DOHH2 (cell line): ENCODE data around the gene PAPOLA.

Experiments
- H3F3A ChIP-seq: fragments of 200-600 bp; sonication (generic), shearing (Covaris generic); 2 replicates; pipeline ENCODE4 v1.6.0; 2016; ENCODE audit warnings: antibody characterized with exemption, mild to moderate bottlenecking; ENCODE audit not compliant: control insufficient read depth, insufficient read depth
- H3K27ac ChIP-seq: fragments of 200-600 bp; sonication (generic); 2 replicates; pipeline ENCODE4 v1.5.1; 2014; ENCODE audit warnings: low read depth, mild to moderate bottlenecking, low read length, moderate library complexity
- H3K27me3 ChIP-seq: fragments of 200-600 bp; sonication (generic); 2 replicates; pipeline ENCODE4 v1.6.1; 2014; ENCODE audit warnings: mild to moderate bottlenecking, low read length, mixed read lengths; ENCODE audit not compliant: control insufficient read depth
- H3K36me3 ChIP-seq: fragments of 200-600 bp; sonication (generic); 2 replicates; pipeline ENCODE4 v1.6.1; 2014; ENCODE audit warnings: mild to moderate bottlenecking, low read length, moderate library complexity, mixed read lengths; ENCODE audit not compliant: control insufficient read depth
- H3K4me1 ChIP-seq: fragments of 200-600 bp; sonication (generic); 2 replicates; pipeline ENCODE4 v1.6.1; 2014; ENCODE audit warnings: mild to moderate bottlenecking, low read length, mixed read lengths; ENCODE audit not compliant: control insufficient read depth
- H3K4me2 ChIP-seq: fragments of 200-600 bp; sonication (generic); 2 replicates; pipeline ENCODE4 v1.6.0; 2014; ENCODE audit warnings: mild to moderate bottlenecking, low read length, moderate library complexity
- H3K4me3 ChIP-seq: fragments of 200-600 bp; sonication (generic); 2 replicates; pipeline ENCODE4 v1.5.1; 2014; ENCODE audit warnings: mild to moderate bottlenecking, low read length, mixed read lengths
- H3K79me2 ChIP-seq: fragments of 200-600 bp; sonication (generic); 2 replicates; pipeline ENCODE4 v1.6.1; 2014; ENCODE audit warnings: mild to moderate bottlenecking, low read length, mixed read lengths; ENCODE audit not compliant: control insufficient read depth
- H3K9me2 ChIP-seq: fragments of 200-600 bp; sonication (generic); replicated peaks from 2 replicates; pipeline ENCODE4 v1.6.1; 2014; ENCODE audit warnings: mild to moderate bottlenecking, low read length, mixed read lengths; ENCODE audit not compliant: control insufficient read depth
- H3K9me3 ChIP-seq: fragments of 200-600 bp; sonication (generic); 2 replicates; pipeline ENCODE4 v1.6.1; 2014; ENCODE audit warnings: antibody characterized with exemption, low read length, mixed read lengths; ENCODE audit not compliant: control insufficient read depth, insufficient read depth
- H4K20me1 ChIP-seq: fragments of 200-600 bp; sonication (generic); 2 replicates; pipeline ENCODE4 v1.6.0; 2014; ENCODE audit warnings: low read depth, mild to moderate bottlenecking, antibody characterized with exemption, low read length, moderate library complexity; ENCODE audit not compliant: control insufficient read depth, insufficient read depth
- EZH2phosphoT487 ChIP-seq: fragments of 200-600 bp; sonication (generic); IDR thresholded peaks from 2 replicates; pipeline ENCODE4 v1.6.1; 2017; ENCODE audit warnings: borderline replicate concordance, mild to moderate bottlenecking, antibody characterized with exemption, low read length, moderate library complexity, mixed read lengths
- TF ChIP-seq, protein P1 (sequence below): fragments of 200-600 bp; sonication (generic); IDR thresholded peaks from one replicate; pipeline ENCODE4 v1.5.1; 2014; ENCODE audit warnings: antibody characterized with exemption, mild to moderate bottlenecking, low read depth, low read length; ENCODE audit not compliant: poor library complexity, severe bottlenecking

Gene PAPOLA

DNA sequence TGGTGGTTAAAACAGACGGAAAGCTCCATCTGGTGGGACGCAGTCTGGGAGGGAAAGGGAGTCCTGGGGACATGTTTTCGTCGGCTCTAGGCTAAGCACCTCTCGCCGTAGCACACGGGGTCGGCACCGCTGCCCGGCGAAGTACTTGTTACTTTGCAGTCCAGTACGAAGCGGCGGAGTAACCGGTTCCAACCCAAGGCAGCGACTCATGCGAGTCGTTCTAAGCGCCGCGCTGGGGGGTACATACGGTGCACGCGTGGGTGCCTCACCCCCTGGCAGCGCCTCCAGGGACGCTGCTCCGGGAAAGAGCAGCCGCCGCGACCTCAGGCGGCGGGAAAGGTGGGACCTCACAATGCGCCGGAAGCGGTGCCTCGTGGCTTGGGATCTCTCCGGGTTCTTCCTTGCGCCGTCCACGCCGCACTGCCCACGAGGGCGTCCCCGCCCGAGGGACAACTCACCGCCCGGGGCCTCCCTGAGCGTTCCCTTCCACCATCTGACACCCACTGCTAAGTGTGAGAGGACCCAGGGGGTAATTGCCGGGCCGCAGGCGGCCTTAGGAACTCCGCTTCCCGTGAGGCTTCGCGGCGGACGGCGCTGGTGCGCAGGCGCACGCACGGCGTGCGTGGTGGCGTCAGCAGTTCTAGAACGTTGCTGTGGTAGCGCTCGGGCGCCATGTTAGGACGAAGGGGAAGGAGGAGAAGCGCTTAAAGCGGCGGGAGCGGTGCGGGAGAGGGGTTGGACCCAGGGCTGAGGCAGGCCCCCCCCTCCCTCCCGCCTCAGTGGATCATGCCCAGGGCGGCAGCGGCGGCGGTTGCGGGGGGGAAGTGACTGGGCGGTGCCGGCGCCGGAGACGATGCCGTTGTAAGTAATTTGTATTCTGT, at the start of gene PAPOLA:
Gene PAPOLA (plus strand): TSS at position 643 of the 881 bp plus-strand sequence. CDS start 211 bp downstream, at position 854.
- no peak for TF ChIP-seq EZH2phosphoT487
- TF ChIP-seq, protein P1, sequence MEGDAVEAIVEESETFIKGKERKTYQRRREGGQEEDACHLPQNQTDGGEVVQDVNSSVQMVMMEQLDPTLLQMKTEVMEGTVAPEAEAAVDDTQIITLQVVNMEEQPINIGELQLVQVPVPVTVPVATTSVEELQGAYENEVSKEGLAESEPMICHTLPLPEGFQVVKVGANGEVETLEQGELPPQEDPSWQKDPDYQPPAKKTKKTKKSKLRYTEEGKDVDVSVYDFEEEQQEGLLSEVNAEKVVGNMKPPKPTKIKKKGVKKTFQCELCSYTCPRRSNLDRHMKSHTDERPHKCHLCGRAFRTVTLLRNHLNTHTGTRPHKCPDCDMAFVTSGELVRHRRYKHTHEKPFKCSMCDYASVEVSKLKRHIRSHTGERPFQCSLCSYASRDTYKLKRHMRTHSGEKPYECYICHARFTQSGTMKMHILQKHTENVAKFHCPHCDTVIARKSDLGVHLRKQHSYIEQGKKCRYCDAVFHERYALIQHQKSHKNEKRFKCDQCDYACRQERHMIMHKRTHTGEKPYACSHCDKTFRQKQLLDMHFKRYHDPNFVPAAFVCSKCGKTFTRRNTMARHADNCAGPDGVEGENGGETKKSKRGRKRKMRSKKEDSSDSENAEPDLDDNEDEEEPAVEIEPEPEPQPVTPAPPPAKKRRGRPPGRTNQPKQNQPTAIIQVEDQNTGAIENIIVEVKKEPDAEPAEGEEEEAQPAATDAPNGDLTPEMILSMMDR: peak; percentile 34
- Histone ChIP-seq H3K4me3 (peak within 1 kb of the TSS; percentile 91), H3K4me1 (peaks cover 62% of the 10 kb centered on the region), H3K27me3 (no peaks in the 10 kb centered on the region), H3F3A (peaks cover 11% of the 10 kb centered on the region), H3K27ac (peak within 1 kb of the TSS; percentile 69), H3K4me2 (peak within 1 kb of the TSS; percentile 89), H4K20me1 (peaks cover 34% of the 10 kb centered on the region), H3K36me3 (peaks cover 53% of the 10 kb centered on the region), H3K9me2 (no peaks in the 10 kb centered on the region), H3K79me2 (peaks cover 65% of the 10 kb centered on the region), H3K9me3 (no peaks in the 10 kb centered on the region)

DNA sequence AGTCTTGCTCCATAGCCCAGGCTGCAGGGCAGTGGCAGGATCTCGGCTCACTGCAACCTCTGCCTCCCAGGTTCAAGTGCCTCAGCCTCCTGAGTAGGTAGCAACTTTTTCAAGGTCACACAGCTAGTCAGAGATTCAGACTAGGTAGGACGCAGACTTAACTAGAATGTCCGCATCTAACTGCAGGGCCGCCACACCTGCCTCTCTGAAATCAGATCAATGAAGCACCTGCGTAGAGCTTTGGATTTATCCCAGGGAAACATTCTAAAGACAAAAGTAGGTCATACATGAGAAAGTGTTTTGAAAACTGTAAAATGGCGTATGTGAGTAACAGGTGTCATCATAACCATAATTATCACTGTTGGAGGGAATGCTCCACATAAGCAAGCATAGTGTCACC, 49.5 kb upstream of the PAPOLA start:
- no peaks in the 10 kb centered on the region for H3K79me2 ChIP-seq
- H3K4me1 ChIP-seq: no peaks in the 10 kb centered on the region
- H4K20me1 ChIP-seq: no peaks in the 10 kb centered on the region
- no peaks in the 10 kb centered on the region for H3K9me3 ChIP-seq
- no peak overlapping the region for H3K4me2 ChIP-seq
- no peak overlapping the region for H3K4me3 ChIP-seq
- H3K27ac ChIP-seq: no peak overlapping the region
- no peaks in the 10 kb centered on the region for H3F3A ChIP-seq
- no peaks in the 10 kb centered on the region for H3K36me3 ChIP-seq
- H3K27me3 ChIP-seq: 0 out of 2 replicates have a peak, but pooled peaks cover 3% of the 10 kb centered on the region
- no peak for TF ChIP-seq EZH2phosphoT487
- TF ChIP-seq, protein P1: no peak
- H3K9me2 ChIP-seq: no peaks in the 10 kb centered on the region

DNA sequence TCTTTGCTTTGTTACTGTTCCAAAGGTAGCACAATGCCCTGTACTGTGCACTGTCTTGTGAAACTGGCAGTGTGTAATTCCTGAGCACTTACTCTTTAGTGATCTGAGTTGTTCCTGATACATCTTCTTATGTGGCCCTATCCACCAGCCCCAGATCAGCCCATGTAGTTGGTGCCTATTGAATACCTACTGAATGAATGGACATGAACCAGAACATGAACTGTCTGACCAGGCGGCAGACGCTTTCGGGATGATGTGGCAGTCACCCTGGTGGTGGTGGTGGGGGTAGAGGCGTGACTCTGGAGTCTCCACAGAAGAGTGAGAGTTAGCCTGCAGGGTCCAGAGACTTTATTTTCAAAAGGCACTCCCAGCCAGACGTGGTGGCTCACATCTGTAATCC, 46.6 kb upstream of the PAPOLA start:
- Histone ChIP-seq H3K27ac (no peak overlapping the region), H3K36me3 (no peaks in the 10 kb centered on the region), H3K9me3 (no peaks in the 10 kb centered on the region), H3F3A (no peaks in the 10 kb centered on the region), H3K4me2 (no peak overlapping the region), H3K4me1 (no peaks in the 10 kb centered on the region), H3K4me3 (no peak overlapping the region), H3K79me2 (no peaks in the 10 kb centered on the region), H3K27me3 (0 out of 2 replicates have a peak, but pooled peaks cover 3% of the 10 kb centered on the region), H3K9me2 (no peaks in the 10 kb centered on the region), H4K20me1 (no peaks in the 10 kb centered on the region)
- TF ChIP-seq EZH2phosphoT487: no peak
- TF ChIP-seq, protein P1: no peak
